ENCODE measurements around the gene GPATCH4.
"Not testable (repeated sequence)": the region's sequence is repeated elsewhere in the genome, so short reads cannot be mapped to it uniquely, and the experiment has no call there.

GPATCH4 gene

DNA sequence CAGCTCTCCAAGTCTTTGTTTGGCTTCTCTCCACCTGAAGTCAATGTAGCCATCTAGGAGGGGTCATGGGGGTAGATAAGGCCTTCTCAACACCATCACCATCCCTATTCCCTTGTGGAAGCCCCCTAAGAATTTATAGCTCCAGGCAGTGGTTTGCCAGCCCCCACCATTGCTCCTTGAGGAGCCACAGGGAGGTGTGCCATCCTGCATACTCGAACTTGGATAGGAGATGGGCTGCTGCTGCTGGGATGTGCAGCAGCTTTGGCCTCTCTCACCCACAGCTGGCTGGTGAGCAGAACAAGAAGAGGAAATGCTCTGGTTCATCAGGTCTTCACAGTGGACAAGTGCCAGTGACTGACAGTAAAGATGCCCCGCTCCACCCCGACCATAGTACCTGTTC, 4.9 kb downstream of the GPATCH4 start:
- no peak for DNase-seq (ENCODE audit: low spot score)

GRCh38 chr1:156595016-156595415, 6.3 kb downstream of the GPATCH4 start:
- DNase-seq (ENCODE audit: low spot score): no peak

- no peak for DNase-seq (ENCODE audit: low spot score)
These were observed 7.1 kb downstream of the GPATCH4 start for GRCh38 chr1:156594190-156594589.

DNA sequence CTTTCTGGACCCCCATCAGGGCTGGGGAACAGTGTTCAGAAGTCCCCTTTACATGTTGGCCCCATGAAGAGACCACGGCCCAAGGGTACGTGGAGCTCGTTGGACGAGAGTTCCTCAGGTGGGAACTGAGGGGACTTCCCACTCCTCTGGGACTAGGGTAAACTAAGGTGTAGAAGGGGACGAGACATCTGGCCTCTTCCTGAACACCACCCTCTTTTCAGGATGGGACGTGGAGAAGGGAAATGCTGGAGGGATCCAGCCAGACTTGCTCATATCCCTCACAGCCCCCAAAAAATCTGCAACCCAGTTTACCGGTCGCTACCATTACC, 7.7 kb downstream of the GPATCH4 start:
- no peak for DNase-seq (ENCODE audit: low spot score)

- DNase-seq (ENCODE audit: low spot score): no peak
These were observed 8.2 kb downstream of the GPATCH4 start for GRCh38 chr1:156592910-156593660.

DNA sequence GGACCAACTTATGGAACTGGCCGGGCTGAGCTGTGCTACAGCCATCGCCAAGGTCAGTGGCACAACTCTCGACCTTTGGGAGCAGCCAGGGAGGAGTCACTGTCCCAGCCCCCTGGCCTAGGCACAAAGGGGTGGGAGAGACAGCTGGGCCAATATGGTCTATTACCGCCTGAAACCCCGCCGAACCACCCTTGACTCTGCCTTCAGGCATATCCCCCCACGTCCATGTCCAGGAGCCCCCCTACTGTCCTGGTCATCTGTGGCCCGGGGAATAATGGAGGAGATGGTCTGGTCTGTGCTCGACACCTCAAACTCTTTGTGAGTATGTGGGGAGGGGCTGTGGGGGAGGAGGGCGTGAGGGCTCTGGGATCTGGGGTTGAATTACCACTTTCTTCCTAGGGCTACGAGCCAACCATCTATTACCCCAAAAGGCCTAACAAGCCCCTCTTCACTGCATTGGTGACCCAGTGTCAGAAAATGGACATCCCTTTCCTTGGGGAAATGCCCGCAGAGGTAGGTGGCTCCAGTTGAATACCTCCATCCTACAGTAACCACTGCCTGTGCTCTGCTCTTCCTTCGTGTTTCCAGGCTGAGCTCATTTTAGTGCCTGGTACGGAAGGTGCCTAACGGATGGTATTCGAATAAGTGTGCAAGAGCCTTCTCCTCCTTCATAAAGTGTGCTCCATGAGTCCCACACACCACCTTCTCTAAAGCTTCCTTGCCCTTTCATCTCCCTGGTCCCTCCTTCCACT, 8.9 kb downstream of the GPATCH4 start:
- DNase-seq (ENCODE audit: low spot score): no peak

- peak; percentile 60 for DNase-seq (ENCODE audit: low spot score)
These were observed 9.7 kb downstream of the GPATCH4 start, which contains the start of gene NAXE for GRCh38 chr1:156591432-156592157. TSS of gene NAXE (plus strand) at chr1:156591776. CDS start at chr1:156591805, 29 bp downstream.

DNA sequence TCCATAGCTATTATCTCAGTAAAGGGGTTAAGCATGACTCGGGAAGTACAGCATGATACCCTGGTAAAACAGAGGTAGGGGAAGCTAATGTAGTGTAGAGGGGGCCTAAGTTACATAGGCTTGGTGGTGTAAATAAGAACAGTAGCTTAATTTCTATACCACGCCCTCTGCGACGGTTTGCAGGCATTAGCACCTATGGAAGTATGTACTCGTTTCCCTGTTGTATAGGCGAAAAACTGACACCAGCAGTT, 10.2 kb downstream of the GPATCH4 start:
- peak; percentile 2 for DNase-seq (ENCODE audit: low spot score)

- DNase-seq (ENCODE audit: low spot score): no peak
These were observed 10.7 kb downstream of the GPATCH4 start for GRCh38 chr1:156590326-156591180.

- DNase-seq (ENCODE audit: low spot score): no peak
These were observed 11.7 kb downstream of the GPATCH4 start for GRCh38 chr1:156589546-156589945.

DNA sequence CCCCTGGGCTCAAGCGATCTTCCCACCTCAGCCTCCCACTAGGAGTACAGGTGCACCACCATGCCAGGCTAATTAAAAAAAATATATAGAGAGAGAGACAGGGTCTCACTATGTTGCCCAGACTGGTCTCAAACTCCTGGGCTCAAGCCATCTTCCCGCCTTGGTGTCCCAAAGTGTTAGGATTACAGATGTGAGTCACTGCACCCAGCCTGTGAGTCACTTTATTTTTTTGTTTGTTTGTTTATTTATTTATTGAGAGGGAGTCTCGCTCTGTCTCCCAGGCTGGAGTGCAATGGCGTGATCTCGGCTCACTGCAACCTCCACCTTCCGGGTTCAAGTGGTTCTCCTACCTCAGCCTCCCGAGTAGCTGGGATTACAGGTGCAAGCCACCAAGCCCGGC, 13.4 kb downstream of the GPATCH4 start:
- not testable (repeated sequence) for DNase-seq (ENCODE audit: low spot score)

DNA sequence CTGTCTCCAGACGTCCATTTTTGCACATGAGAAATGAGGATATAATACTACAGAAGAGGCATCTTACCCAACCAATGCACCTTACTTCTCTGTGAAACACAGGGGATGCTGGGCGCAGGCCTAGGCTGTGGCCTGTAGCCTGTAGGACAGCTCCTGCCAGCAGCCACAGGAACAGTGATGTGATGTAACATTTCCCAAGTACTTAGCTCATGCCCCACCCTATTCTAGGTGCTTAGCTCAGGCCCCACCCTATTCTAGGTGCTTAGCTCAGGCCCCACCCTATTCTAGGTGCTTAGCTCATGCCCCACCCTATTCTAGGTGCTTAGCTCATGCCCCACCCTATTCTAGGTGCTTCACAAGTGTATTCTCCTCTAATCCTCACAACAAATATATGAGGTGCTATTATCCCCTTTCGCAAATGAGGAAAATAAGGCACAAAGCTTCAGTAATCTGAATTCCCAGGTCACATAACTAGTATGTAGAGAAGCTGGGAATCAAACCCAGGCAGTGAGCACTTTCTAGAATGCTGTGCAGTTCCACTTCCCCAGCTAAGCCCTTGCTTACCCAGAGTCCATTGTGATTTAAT, 14.3 kb downstream of the GPATCH4 start:
- DNase-seq (ENCODE audit: low spot score): no peak

- no peak for DNase-seq (ENCODE audit: low spot score)
These were observed 15.0 kb downstream of the GPATCH4 start for GRCh38 chr1:156586323-156586722.

DNA sequence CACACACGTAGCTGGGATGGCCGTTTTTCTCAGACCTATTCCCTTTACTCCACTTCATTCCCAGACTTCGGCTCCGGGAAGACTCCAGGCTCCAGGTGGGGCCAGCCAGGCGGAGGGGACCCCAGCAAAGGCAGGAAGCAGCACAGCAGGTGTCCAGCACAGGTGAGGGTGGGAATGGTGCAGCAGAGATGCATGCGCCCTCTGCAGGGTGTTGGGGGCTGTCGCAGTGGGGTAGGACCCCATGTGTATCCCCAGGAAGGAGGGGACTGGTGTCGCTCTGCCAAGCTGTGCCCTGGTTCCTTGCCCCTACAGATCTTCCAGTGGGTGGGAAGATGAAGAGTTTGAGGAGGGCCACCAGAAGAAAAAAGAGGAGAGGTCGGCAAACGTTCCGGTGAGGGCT, 16.5 kb downstream of the GPATCH4 start:
- no peak for DNase-seq (ENCODE audit: low spot score)

GRCh38 chr1:156583821-156584622, 17.3 kb downstream of the GPATCH4 start:
- peak; percentile 84 for DNase-seq (ENCODE audit: low spot score)

DNA sequence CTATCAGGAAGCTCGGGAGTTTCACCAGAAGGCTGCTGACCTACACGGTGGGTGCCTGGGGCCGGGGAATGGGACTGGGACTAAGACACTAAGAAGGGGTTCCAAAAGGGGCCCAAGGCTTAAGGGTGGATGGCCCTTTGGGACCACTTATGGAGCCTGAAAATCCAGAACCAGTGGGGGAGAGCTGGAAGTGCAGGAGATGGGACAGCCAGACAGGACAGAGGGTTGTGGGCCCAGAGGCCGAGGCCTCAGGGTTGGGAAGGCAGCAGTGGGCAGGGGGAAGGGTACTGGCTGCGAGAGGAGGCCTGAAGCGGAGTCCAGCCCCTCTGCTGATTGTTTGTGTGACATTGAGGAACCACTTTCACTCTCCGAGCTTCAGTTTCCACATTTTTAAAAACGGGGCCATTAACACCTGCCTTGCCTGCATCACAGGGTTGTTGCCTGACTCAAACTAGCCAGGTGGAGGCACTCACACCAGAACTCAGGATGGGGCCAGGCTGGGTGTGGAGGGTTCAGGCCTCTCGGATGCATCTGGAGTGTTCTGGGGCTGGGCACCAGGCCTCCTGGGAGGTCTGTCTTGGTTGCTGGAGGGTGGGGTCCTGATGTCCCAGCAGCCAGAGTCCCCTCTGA, 18.8 kb downstream of the GPATCH4 start:
- DNase-seq (ENCODE audit: low spot score): peak; percentile 19

DNA sequence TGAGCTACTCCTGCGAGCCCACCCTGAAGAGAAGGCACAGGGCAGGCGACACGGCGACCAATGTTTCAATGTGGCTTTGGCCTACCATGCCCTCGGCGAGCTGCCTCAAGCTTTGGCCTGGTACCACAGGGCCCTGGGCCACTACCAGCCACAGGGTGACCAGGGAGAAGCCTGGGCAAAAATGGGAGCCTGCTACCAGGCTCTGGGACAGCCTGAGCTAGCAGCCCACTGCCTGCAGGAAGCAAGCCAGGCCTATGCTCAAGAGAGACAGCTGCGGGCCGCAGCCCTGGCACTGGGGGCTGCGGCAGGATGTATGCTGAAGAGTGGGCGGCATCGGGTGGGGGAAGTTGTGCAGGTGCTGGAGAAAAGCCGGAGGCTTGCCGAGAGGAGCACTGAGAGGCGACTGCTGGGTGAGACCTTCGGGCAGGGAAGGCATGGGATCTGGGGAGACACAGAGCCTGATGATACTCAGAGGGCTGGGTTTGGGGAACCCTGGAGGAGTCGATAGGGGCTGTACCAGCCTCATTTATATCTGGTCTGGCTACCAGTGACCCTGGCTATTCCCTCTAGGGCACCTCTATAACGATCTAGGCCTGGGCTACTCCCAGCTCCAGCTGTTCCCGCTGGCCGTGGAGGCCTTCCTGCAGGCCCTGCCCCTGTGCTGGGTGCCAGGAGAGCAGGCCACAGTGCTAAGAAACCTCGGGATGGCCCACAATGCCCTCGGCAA, 19.5 kb downstream of the GPATCH4 start:
- peak; percentile 10 for DNase-seq (ENCODE audit: low spot score)

DNA sequence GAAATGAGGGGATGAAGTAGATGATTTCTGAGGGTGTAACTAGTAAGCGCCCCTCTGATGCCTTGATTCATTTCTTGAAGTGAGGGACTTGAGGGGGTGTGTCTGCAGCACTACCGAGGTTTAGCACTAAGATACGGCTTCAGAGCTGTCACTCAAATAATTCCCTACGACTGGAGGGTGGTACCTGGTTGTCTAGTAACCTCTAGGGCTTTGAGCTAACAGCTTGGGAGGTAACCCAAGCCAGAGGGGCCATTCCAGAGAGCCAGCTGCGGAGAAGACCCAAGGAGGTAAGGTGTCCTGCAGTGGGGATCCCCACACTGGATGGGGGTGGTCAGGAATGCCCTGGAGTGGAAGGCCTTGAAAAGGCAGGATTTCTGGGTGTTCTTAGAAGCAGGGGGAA, 21.8 kb downstream of the GPATCH4 start, which contains the start of gene TTC24:
TTC24 (plus strand) TSS at position 252 of the 400 bp plus-strand sequence. CDS start 1,642 bp downstream, outside the sequence.
- DNase-seq (ENCODE audit: low spot score): no peak

GRCh38 chr1:156578055-156578454, 23.2 kb downstream of the GPATCH4 start:
- no peak for DNase-seq (ENCODE audit: low spot score)

DNA sequence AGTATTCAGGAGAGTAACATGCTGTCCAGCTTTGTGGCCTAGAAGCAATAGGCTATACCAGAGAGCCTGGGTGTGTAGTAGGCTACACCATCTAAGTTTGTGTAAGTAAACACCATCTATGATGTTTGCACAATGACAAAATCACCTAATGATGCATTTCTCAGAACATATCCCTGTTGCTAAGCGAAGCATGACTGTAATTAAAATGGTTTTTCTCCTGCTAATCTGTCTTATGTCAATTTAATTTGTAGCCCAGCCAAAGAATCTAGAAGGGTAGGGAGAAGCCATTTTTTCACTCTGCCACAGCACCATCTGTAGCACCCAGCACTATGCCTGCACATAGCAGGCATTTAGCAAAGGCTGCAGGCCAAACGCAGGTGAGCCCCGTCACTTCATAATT, 23.7 kb downstream of the GPATCH4 start:
- no peak for DNase-seq (ENCODE audit: low spot score)

All from CD4-positive, alpha-beta T cell treated with Interleukin-2 at 100 ng/mL for 4 hours (primary cell).